OCI-LY1 (cell line): ENCODE results near the gene CBFA2T2.

ENCODE experiments used
- H2AFZ ChIP-seq: fragments of 200-600 bp; sonication (generic), shearing (Covaris generic); 2 replicates; pipeline ENCODE4 v1.6.0; 2014; ENCODE audit warnings: antibody characterized with exemption, mild to moderate bottlenecking, low read length
- H3F3A ChIP-seq: fragments of 200-600 bp; sonication (generic), shearing (Covaris generic); 2 replicates; pipeline ENCODE4 v1.6.0; 2014; ENCODE audit warnings: mild to moderate bottlenecking, antibody characterized with exemption, low read length, moderate library complexity; ENCODE audit not compliant: insufficient read depth
- H3K27ac ChIP-seq: fragments of 200-600 bp; sonication (generic); 2 replicates; pipeline ENCODE4 v1.5.1; 2014; ENCODE audit warnings: low read length, mixed run types, mild to moderate bottlenecking, low read depth; ENCODE audit not compliant: poor library complexity, severe bottlenecking
- H3K27me3 ChIP-seq: fragments of 200-600 bp; sonication (generic); 2 replicates; pipeline ENCODE4 v1.6.0; 2014; ENCODE audit warnings: antibody characterized with exemption, mild to moderate bottlenecking, low read length, moderate library complexity; ENCODE audit not compliant: insufficient read depth
- H3K36me3 ChIP-seq: fragments of 200-600 bp; sonication (generic); 2 replicates; pipeline ENCODE4 v1.6.1; 2014; ENCODE audit warnings: mild to moderate bottlenecking, antibody characterized with exemption, low read length, moderate library complexity, mixed read lengths; ENCODE audit not compliant: insufficient read depth
- H3K4me1 ChIP-seq: fragments of 200-600 bp; sonication (generic); 2 replicates; pipeline ENCODE4 v1.5.1; 2014; ENCODE audit warnings: mild to moderate bottlenecking, low read length, moderate library complexity; ENCODE audit not compliant: insufficient read depth, severe bottlenecking
- H3K4me2 ChIP-seq: fragments of 200-600 bp; sonication (generic), shearing (Covaris generic); 2 replicates; pipeline ENCODE4 v1.6.1; 2014; ENCODE audit warnings: low read length
- H3K4me3 ChIP-seq: fragments of 200-600 bp; sonication (generic); 2 replicates; pipeline ENCODE4 v1.5.1; 2014; ENCODE audit warnings: low read length, low read depth, mild to moderate bottlenecking, mixed read lengths; ENCODE audit not compliant: poor library complexity, severe bottlenecking
- H3K79me2 ChIP-seq: fragments of 200-600 bp; shearing (Covaris generic); 2 replicates; pipeline ENCODE4 v1.6.1; 2016; ENCODE audit warnings: mixed run types, low read length, mixed read lengths; ENCODE audit not compliant: insufficient read depth
- H3K9ac ChIP-seq: fragments of 200-600 bp; sonication (generic), shearing (Covaris generic); 2 replicates; pipeline ENCODE4 v1.6.1; 2014; ENCODE audit warnings: mild to moderate bottlenecking, low read length, mixed read lengths
- H3K9me2 ChIP-seq: fragments of 200-600 bp; sonication (generic), shearing (Covaris generic); 2 replicates; pipeline ENCODE4 v1.6.1; 2014; ENCODE audit warnings: low read depth, mild to moderate bottlenecking, low read length, mixed read lengths
- H3K9me3 ChIP-seq: fragments of 200-600 bp; shearing (Covaris generic); 2 replicates; pipeline ENCODE4 v1.6.1; 2014; ENCODE audit warnings: low read length, mixed read lengths
- H4K20me1 ChIP-seq: fragments of 200-600 bp; sonication (generic), shearing (Covaris generic); 2 replicates; pipeline ENCODE4 v1.6.0; 2016; ENCODE audit warnings: mild to moderate bottlenecking, low read length; ENCODE audit not compliant: insufficient read depth
- EZH2 ChIP-seq: fragments of 200-600 bp; sonication (generic), shearing (Covaris generic); IDR thresholded peaks from 2 replicates; pipeline ENCODE4 v1.8.0; 2017; ENCODE audit warnings: borderline replicate concordance, mixed run types, mild to moderate bottlenecking, antibody characterized with exemption, low read length, moderate library complexity, mixed read lengths
- TF ChIP-seq, protein P1 (sequence below): fragments of 200-600 bp; sonication (generic), shearing (Covaris generic); IDR thresholded peaks from 2 replicates; pipeline ENCODE4 v1.5.1; 2017; ENCODE audit warnings: mild to moderate bottlenecking, antibody characterized with exemption, low read length, moderate library complexity, mixed read lengths

The CBFA2T2 gene

DNA sequence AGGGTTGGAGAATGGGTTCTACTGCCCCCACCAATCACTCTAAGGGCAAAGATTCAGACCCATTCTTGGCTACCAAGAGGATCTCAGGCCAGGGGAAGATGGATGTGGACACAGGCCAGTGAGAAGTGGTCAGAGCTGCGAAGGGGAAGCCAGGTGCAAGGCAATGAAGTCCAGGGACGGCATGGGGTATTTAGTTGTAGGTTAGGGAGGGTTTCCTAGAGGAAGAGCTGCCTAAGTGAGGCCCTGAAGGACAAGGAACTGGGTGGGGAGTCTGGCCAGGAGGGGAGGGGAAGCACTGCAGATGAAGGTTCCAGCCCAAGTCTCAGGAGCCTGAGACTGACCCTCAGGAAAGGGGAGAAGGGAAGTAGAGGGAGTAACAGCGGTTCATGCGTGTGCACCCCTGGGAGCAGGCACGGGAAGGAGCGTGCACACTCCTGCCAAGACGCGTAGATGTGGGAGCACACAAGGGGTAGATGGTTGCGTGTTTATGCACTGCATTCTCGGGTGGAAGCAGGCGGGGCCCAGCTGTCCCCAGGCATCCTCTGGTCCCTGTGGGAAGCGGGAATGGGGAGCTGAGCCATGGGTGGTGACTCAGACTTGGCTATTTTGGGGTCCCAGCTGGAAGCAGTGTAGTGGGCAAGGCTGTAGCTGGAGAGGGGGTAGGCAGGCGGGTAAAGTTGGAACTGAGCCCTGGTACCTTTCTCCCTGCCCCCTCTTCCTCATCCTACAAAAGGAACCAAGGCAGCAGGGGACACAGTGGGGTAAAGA is 180.2 kb downstream of the CBFA2T2 start:
- no peak overlapping the region for H2AFZ ChIP-seq
- peak overlapping the region; percentile 19; the same call in 1 of the 2 replicates for H3K4me2 ChIP-seq
- no peaks in the 10 kb centered on the region for H3K9me3 ChIP-seq
- H3K79me2 ChIP-seq = peaks cover 11% of the 10 kb centered on the region
- no peaks in the 10 kb centered on the region for H3K9me2 ChIP-seq
- peaks cover 88% of the 10 kb centered on the region for H3K4me1 ChIP-seq
- no peaks in the 10 kb centered on the region for H3F3A ChIP-seq
- H3K4me3 ChIP-seq = no peak overlapping the region
- H4K20me1 ChIP-seq = no peaks in the 10 kb centered on the region
- peak overlapping the region; percentile 19; the same call in 1 of the 2 replicates for H3K9ac ChIP-seq
- H3K27ac ChIP-seq = peak overlapping the region; percentile 80
- H3K27me3 ChIP-seq = no peaks in the 10 kb centered on the region
- peaks cover 50% of the 10 kb centered on the region for H3K36me3 ChIP-seq
- TF ChIP-seq, protein P1, sequence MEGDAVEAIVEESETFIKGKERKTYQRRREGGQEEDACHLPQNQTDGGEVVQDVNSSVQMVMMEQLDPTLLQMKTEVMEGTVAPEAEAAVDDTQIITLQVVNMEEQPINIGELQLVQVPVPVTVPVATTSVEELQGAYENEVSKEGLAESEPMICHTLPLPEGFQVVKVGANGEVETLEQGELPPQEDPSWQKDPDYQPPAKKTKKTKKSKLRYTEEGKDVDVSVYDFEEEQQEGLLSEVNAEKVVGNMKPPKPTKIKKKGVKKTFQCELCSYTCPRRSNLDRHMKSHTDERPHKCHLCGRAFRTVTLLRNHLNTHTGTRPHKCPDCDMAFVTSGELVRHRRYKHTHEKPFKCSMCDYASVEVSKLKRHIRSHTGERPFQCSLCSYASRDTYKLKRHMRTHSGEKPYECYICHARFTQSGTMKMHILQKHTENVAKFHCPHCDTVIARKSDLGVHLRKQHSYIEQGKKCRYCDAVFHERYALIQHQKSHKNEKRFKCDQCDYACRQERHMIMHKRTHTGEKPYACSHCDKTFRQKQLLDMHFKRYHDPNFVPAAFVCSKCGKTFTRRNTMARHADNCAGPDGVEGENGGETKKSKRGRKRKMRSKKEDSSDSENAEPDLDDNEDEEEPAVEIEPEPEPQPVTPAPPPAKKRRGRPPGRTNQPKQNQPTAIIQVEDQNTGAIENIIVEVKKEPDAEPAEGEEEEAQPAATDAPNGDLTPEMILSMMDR = no peak
- no peak for TF ChIP-seq EZH2

DNA sequence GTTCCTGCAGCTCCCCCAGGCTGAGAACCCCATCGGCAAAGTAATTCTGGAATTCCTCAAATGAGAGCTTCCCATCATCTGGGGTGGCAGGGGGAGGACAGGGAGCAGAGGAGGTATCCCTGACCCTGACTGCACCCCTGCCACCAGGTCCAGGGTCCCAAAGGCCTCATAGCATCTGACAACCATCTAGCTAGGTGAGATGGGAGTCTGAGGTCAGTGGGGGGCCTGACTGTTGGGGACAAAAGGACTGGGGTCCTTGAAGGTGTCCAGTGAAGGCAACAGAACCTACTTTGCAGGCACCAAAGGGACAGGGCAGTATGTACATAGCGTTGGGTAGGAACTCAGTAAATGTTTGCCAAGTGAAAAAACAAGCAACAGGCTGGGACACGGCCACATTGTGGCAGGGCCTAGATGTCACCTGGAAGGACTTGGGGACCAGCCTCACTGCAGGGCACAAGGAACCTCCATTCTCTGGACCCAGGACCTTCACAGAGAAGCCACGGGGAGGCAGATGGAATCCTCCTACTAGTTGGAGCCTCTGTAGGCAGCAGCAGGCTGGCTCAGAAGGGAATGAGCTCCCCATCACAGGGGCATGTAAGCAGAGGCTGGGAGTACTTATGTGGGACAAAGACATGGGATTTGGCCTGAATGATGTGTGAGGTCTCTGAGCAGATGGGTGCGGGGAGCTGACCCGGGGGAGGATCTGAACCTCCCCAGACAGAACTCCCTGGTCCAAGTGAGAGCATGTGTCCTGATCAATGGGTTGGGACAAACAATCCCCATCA is 181.0 kb downstream of the CBFA2T2 start:
- H3K27me3 ChIP-seq = no peaks in the 10 kb centered on the region
- H3K27ac ChIP-seq = peak overlapping the region; percentile 80
- peaks cover 88% of the 10 kb centered on the region for H3K4me1 ChIP-seq
- no peak overlapping the region for H2AFZ ChIP-seq
- TF ChIP-seq, protein P1 = no peak
- TF ChIP-seq EZH2 = no peak
- peaks cover 56% of the 10 kb centered on the region for H3K36me3 ChIP-seq
- no peak overlapping the region for H3K4me3 ChIP-seq
- H3K4me2 ChIP-seq = peak overlapping the region; percentile 80; the same call in 1 of the 2 replicates
- no peaks in the 10 kb centered on the region for H3K9me3 ChIP-seq
- H3K9ac ChIP-seq = no peak overlapping the region; the same call in 1 of the 2 replicates
- no peaks in the 10 kb centered on the region for H4K20me1 ChIP-seq
- no peaks in the 10 kb centered on the region for H3F3A ChIP-seq
- H3K9me2 ChIP-seq = no peaks in the 10 kb centered on the region
- H3K79me2 ChIP-seq = peaks cover 11% of the 10 kb centered on the region

DNA sequence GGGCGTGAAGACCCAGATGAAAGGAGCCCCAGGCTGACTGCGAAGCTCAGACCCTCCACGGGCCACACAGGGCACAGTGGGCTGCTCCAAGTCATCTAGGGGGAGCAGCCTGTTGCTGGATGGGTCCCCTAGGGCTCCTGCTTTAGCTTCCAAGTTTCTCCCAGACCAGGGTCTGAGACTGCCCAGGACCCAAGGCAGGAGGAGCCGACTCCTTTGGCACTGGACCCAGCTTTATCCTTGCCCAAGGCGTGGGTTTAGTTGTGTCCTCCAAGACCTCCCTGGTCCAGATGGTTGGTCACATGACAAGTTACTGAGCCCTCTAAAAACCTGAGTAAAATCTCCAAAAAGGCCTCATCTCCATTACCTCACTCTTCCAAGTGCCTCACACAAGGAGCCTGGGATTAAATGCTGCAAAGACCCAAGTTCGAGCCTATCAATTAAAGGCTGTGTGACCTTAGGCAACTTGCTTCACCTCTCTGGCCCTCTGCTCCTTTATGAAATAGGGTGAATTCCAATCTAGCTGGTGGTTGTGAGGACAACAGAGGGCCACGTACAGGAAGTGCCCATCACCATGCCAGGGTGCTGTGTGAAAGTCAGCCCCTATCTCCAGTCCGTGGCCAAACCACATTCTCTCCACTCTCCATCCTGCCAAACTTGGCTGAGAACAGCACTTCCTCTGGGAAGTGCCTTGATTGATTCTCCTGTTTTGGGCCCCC is 181.8 kb downstream of the CBFA2T2 start:
- H4K20me1 ChIP-seq = no peaks in the 10 kb centered on the region
- H3K4me2 ChIP-seq = peak overlapping the region; percentile 80
- TF ChIP-seq, protein P1 = no peak
- TF ChIP-seq EZH2 = no peak
- no peaks in the 10 kb centered on the region for H3K9me3 ChIP-seq
- H3K27ac ChIP-seq = peak overlapping the region; percentile 80
- H3K4me3 ChIP-seq = peak overlapping the region; percentile 88
- peaks cover 11% of the 10 kb centered on the region for H3K79me2 ChIP-seq
- no peaks in the 10 kb centered on the region for H3K27me3 ChIP-seq
- H3F3A ChIP-seq = no peaks in the 10 kb centered on the region
- peak overlapping the region; percentile 97; the same call in 1 of the 2 replicates for H3K9ac ChIP-seq
- no peaks in the 10 kb centered on the region for H3K9me2 ChIP-seq
- H2AFZ ChIP-seq = no peak overlapping the region
- H3K4me1 ChIP-seq = peaks cover 88% of the 10 kb centered on the region
- peaks cover 64% of the 10 kb centered on the region for H3K36me3 ChIP-seq
